NCI-H1105 (cell line): ENCODE data around the gene EPHA4.

Experiments used
- DNase-seq: peaks from one replicate; lab custom pipeline; 2025; lab: John Stamatoyannopoulos, UW

The EPHA4 gene

GRCh38 chr2:221473451-221473850 lies 98.7 kb downstream of the EPHA4 start:
- DNase-seq, result no peak

- DNase-seq, result no peak
Observed at GRCh38 chr2:221468317-221468716, 103.8 kb downstream of the EPHA4 start.

GRCh38 chr2:221467610-221468009 lies 104.5 kb downstream of the EPHA4 start:
- no peak for DNase-seq

GRCh38 chr2:221466744-221467143 lies 105.4 kb downstream of the EPHA4 start:
- no peak for DNase-seq

GRCh38 chr2:221465776-221466175 lies 106.3 kb downstream of the EPHA4 start:
- no peak for DNase-seq

- no peak for DNase-seq
Observed at GRCh38 chr2:221464971-221465370, 107.1 kb downstream of the EPHA4 start.

- DNase-seq, result no peak
Observed at GRCh38 chr2:221463241-221463896, 108.7 kb downstream of the EPHA4 start.

GRCh38 chr2:221461901-221462300 lies 110.2 kb downstream of the EPHA4 start:
- no peak for DNase-seq

GRCh38 chr2:221460136-221460535 lies 112.0 kb downstream of the EPHA4 start:
- DNase-seq, result no peak

- no peak for DNase-seq
Observed at GRCh38 chr2:221458578-221458977, 113.5 kb downstream of the EPHA4 start.

- DNase-seq, result peak; percentile 6
Observed at GRCh38 chr2:221455214-221455613, 116.9 kb downstream of the EPHA4 start.

GRCh38 chr2:221454459-221455105 lies 117.5 kb downstream of the EPHA4 start:
- no peak for DNase-seq

GRCh38 chr2:221451862-221452788 lies 120.0 kb downstream of the EPHA4 start:
- no peak for DNase-seq

GRCh38 chr2:221450280-221450679 lies 121.8 kb downstream of the EPHA4 start:
- no peak for DNase-seq

GRCh38 chr2:221449406-221449805 lies 122.7 kb downstream of the EPHA4 start:
- DNase-seq, result no peak

GRCh38 chr2:221448844-221449390 lies 123.2 kb downstream of the EPHA4 start:
- DNase-seq, result no peak

GRCh38 chr2:221448057-221448843 lies 123.9 kb downstream of the EPHA4 start:
- no peak for DNase-seq

- DNase-seq, result no peak
Observed at GRCh38 chr2:221447310-221447709, 124.8 kb downstream of the EPHA4 start.

GRCh38 chr2:221446140-221446539 lies 126.0 kb downstream of the EPHA4 start:
- no peak for DNase-seq

GRCh38 chr2:221444106-221444505 lies 128.0 kb downstream of the EPHA4 start:
- no peak for DNase-seq

- no peak for DNase-seq
Observed at GRCh38 chr2:221443645-221444044, 128.5 kb downstream of the EPHA4 start.

GRCh38 chr2:221442128-221442527 lies 130.0 kb downstream of the EPHA4 start:
- no peak for DNase-seq
